ENCODE results near the gene ACSM2A.
"Not testable (repeated sequence)": the region's sequence is repeated elsewhere in the genome, so short reads cannot be mapped to it uniquely, and the experiment has no call there.

- not testable (repeated sequence) for TF ChIP-seq POLR2A (IDR thresholded peaks at IDR 0.05)
- TF ChIP-seq, protein P1, sequence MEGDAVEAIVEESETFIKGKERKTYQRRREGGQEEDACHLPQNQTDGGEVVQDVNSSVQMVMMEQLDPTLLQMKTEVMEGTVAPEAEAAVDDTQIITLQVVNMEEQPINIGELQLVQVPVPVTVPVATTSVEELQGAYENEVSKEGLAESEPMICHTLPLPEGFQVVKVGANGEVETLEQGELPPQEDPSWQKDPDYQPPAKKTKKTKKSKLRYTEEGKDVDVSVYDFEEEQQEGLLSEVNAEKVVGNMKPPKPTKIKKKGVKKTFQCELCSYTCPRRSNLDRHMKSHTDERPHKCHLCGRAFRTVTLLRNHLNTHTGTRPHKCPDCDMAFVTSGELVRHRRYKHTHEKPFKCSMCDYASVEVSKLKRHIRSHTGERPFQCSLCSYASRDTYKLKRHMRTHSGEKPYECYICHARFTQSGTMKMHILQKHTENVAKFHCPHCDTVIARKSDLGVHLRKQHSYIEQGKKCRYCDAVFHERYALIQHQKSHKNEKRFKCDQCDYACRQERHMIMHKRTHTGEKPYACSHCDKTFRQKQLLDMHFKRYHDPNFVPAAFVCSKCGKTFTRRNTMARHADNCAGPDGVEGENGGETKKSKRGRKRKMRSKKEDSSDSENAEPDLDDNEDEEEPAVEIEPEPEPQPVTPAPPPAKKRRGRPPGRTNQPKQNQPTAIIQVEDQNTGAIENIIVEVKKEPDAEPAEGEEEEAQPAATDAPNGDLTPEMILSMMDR (IDR thresholded peaks at IDR 0.05): not testable (repeated sequence)
These were observed 80.5 kb downstream of the ACSM2A start for GRCh38 chr16:20531795-20532194.

Data from heart left ventricle (tissue), 13 donors.